Adrenal gland (tissue), 12 donors: ENCODE results near the gene PAX5. TPM values are rescaled to one million over a fixed set of nuclear protein-coding genes. Genes with fewer than 3 reads are reported as not detected.

ENCODE experiments used
- DNase-seq, 7 donors: peaks; one replicate each; pipeline ENCODE4 v3.0.0-alpha.2; 2019 to 2020
- H3K27ac ChIP-seq, 5 donors: fragments of 200-600 bp; sonication (generic) in 4 of 5; 1 replicate in 3 of 5; 2 replicates in 2 of 5; pipeline versions ENCODE4 v1.5.1 to v1.8.0; 2016 to 2020; ENCODE audit warnings: mild to moderate bottlenecking in 1 of 5
- H3K27me3 ChIP-seq: fragments of 200-600 bp; 2 replicates; pipeline ENCODE4 v1.8.0; 2021
- H3K36me3 ChIP-seq, 2 donors: fragments of 200-600 bp; replicated peaks in 1 of 2; 1 replicate in 1 of 2; 2 replicates in 1 of 2; pipeline versions ENCODE4 v1.5.1 to v1.8.0; 2018 to 2022
- H3K4me1 ChIP-seq, 2 donors: fragments of 200-600 bp; replicated peaks in 1 of 2; 1 replicate in 1 of 2; 2 replicates in 1 of 2; pipeline versions ENCODE4 v1.5.1 to v1.8.0; 2018 to 2021
- H3K4me3 ChIP-seq, 4 donors: fragments of 200-600 bp; sonication (generic) in 3 of 4; one replicate each; pipeline ENCODE4 v1.5.1; 2016 to 2018
- H3K9me3 ChIP-seq, 3 donors: fragments of 200-600 bp; sonication (generic) in 1 of 3; replicated peaks in 1 of 3; 1 replicate in 2 of 3; 2 replicates in 1 of 3; pipeline versions ENCODE4 v1.5.1 to v1.8.0; 2016 to 2021
- POLR2A ChIP-seq, 2 donors: fragments of 450-650 bp; IDR thresholded peaks; one replicate each; pipeline ENCODE4 v1.6.1; 2017; ENCODE audit warnings: antibody characterized with exemption in 2 of 2, mild to moderate bottlenecking in 2 of 2, moderate library complexity in 1 of 2
- WGBS, 4 donors: extraction: QIAGEN DNeasy Blood & Tissue Kit in 2 of 4; methylation state at CpG; one replicate each; pipeline versions ENCODE4 v1.1.5 to v1.1.7; 2013 to 2017; 5-methylcytosine and 5-hydroxymethylcytosine counted together
- intact Hi-C, 2 donors: fragments of 100-400 bp; cut with DNase I; formaldehyde crosslinking; loops; one replicate each; pipeline versions ENCODE4 v1.14.1 to v1.15.0; 2022 to 2023
- polyA plus RNA-seq, 3 donors: library from polyadenylated mRNA; stranded (reverse); fragments of 200-250 nt in 2 of 3; fragments of 350-450 nt in 1 of 3; fragmentation: Illumina TruSeq in 1 of 3; extraction: RNeasy Lipid Tissue Mini Kit (QIAGEN cat#74804) in 1 of 3; gene quantifications; one replicate each; pipeline ENCODE4 v1.2.3, GENCODE V29; 2013 to 2014
- total RNA-seq, 9 donors: library from RNA; depleted of rRNA in 4 of 9; stranded (reverse); fragments of >200 nt in 4 of 9; fragments of 120-200 nt in 1 of 9; fragmentation: NEBNext Ultra II Directional in 1 of 9; extraction: Animal tissue kit (Norgen Biotek cat#: 25700) in 1 of 9; gene quantifications; one replicate each; pipeline versions ENCODE4 v1.1.0 to v1.2.4, GENCODE V29; 2013 to 2023
- TF ChIP-seq, protein P1 (sequence below), 6 experiments: fragments of 450-650 bp in 4 of 6; fragments of 200-600 bp in 2 of 6; sonication (generic) in 1 of 6; IDR thresholded peaks; 1 replicate in 5 of 6; 2 replicates in 1 of 6; pipeline versions ENCODE4 v1.5.1 to v1.8.0; 2016 to 2021; ENCODE audit warnings: antibody characterized with exemption in 6 of 6, mild to moderate bottlenecking in 2 of 6, moderate library complexity in 1 of 6
- donor health status: healthy with polysubstance abuse.
- donor health status: Bipolar disorder and iron deficiency.
- donor health status: DM: yes; HTN: yes; CAD: no.
- donor health status: DM: no; HTN: no; CAD: no.
- donor health status: DM: no; HTN: no; CAD: no.
- donor health status: DM: yes; HTN: yes; CAD: no.

The PAX5 gene
- total and polyA plus RNA-seq, 12 donors: under 0.01 to 0.22 (median 0.09) TPM; not detected in 6

DNA sequence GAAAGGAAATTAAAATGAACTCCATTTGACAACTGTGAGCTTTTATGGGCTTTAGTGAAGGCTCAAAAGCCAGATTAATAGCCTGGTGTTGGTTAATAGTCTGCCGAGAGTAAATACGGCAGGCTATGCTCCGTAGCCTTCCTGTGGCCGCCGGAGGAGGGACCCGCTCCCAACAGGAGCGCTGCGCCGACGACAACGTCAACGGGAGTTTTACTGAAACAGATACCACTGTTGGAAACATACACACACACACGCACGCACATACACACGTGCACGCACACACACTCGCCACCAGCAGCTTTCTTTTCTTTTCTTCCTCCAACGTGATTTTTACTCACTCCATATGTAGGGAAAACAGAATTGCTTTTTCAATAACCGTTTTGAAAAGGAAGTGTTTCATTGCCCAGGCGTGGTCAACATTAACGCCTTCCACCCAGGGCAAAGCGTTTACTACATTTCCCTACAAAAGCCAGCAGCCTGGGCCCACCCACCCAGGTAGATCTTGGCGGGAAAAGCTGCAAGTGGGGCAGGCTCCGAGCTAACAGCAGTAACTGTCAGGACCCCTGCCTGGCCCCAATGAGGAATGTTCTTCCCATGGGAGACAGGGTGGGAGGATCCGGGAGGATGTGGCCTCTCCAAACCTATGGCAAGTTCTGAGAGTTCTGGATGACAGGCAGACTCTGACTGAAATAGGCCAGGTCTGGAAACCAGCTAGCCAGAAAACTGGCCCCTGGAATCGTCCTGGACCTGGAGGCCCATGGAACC, 72.3 kb downstream of the PAX5 start:
- Histone ChIP-seq H3K27me3 (peaks cover 6% of the 10 kb centered on the region), H3K36me3 (no peaks in the 10 kb centered on the region), H3K9me3 (no peaks in the 10 kb centered on the region), H3K4me3 (no peak overlapping the region), H3K4me1 (no peaks in the 10 kb centered on the region), H3K27ac (no peak overlapping the region)
- DNase-seq: peak in 1 of 7 donors; percentile 51
- TF ChIP-seq POLR2A (IDR thresholded peaks at IDR 0.05): no peak
- TF ChIP-seq, protein P1, sequence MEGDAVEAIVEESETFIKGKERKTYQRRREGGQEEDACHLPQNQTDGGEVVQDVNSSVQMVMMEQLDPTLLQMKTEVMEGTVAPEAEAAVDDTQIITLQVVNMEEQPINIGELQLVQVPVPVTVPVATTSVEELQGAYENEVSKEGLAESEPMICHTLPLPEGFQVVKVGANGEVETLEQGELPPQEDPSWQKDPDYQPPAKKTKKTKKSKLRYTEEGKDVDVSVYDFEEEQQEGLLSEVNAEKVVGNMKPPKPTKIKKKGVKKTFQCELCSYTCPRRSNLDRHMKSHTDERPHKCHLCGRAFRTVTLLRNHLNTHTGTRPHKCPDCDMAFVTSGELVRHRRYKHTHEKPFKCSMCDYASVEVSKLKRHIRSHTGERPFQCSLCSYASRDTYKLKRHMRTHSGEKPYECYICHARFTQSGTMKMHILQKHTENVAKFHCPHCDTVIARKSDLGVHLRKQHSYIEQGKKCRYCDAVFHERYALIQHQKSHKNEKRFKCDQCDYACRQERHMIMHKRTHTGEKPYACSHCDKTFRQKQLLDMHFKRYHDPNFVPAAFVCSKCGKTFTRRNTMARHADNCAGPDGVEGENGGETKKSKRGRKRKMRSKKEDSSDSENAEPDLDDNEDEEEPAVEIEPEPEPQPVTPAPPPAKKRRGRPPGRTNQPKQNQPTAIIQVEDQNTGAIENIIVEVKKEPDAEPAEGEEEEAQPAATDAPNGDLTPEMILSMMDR (IDR thresholded peaks at IDR 0.05): no peak
- intact Hi-C loops: no loop called here
- WGBS, 4 donors: 31 to 53% (median 45%) methylated on average over 26 of the region's 26 CpGs

DNA sequence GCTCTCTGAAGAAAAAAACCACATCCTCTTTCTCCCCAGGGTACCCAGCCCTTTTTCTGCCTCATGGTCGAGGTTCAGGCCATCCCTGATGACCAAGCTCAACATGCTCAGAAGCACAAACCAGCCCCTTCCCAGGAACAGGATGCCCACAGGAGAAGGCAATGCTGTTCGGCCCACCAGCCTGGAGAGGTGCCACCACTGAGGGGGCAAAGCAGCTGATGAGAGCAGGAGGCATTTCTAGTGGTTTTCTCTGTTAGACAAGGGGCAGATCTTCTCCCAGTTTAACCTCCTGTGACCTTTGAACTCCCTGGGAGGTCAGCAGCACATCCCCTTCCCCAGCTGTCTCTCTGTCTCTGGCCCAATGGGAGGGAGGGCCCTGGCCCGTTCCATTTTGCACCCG, 73.0 kb downstream of the PAX5 start:
- Histone ChIP-seq H3K9me3 (no peaks in the 10 kb centered on the region), H3K36me3 (no peaks in the 10 kb centered on the region), H3K27ac (no peak overlapping the region), H3K27me3 (peaks cover 6% of the 10 kb centered on the region), H3K4me3 (no peak overlapping the region), H3K4me1 (no peaks in the 10 kb centered on the region)
- WGBS, 4 donors: 56 to 67% (median 61%) methylated on average over 4 of the region's 4 CpGs
- DNase-seq: peak in 1 of 7 donors; percentile 42
- TF ChIP-seq, protein P1 (IDR thresholded peaks at IDR 0.05): no peak
- TF ChIP-seq POLR2A (IDR thresholded peaks at IDR 0.05): no peak
- intact Hi-C loops: no loop called here

DNA sequence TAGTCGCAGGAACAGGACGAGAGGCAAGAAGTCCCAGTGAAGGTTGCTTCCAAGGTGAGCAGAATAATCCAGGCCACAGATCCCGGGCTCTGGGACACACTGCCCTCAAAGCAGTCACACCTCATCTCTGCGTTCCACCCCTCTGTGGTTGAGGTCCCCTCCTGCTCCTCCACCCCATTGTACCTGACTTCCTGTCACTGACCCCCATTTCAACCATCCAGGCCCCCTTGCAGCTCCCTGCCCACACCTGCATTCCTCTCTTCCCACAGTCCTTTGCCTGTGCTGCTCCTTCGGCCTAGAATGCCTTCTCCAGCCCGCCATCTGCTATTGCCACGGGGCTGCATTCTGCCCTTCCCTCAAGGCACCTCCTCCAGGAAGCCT, 73.5 kb downstream of the PAX5 start:
- Histone ChIP-seq H3K27ac (no peak overlapping the region), H3K4me1 (no peaks in the 10 kb centered on the region), H3K4me3 (no peak overlapping the region), H3K9me3 (no peaks in the 10 kb centered on the region), H3K27me3 (peaks cover 6% of the 10 kb centered on the region), H3K36me3 (no peaks in the 10 kb centered on the region)
- intact Hi-C loops: no loop called here
- peak in 1 of 7 donors; percentile 0 for DNase-seq
- TF ChIP-seq POLR2A (IDR thresholded peaks at IDR 0.05): no peak
- TF ChIP-seq, protein P1 (IDR thresholded peaks at IDR 0.05): no peak
- WGBS, 4 donors: 90 to 96% (median 91%) methylated on average over 7 of the region's 7 CpGs

DNA sequence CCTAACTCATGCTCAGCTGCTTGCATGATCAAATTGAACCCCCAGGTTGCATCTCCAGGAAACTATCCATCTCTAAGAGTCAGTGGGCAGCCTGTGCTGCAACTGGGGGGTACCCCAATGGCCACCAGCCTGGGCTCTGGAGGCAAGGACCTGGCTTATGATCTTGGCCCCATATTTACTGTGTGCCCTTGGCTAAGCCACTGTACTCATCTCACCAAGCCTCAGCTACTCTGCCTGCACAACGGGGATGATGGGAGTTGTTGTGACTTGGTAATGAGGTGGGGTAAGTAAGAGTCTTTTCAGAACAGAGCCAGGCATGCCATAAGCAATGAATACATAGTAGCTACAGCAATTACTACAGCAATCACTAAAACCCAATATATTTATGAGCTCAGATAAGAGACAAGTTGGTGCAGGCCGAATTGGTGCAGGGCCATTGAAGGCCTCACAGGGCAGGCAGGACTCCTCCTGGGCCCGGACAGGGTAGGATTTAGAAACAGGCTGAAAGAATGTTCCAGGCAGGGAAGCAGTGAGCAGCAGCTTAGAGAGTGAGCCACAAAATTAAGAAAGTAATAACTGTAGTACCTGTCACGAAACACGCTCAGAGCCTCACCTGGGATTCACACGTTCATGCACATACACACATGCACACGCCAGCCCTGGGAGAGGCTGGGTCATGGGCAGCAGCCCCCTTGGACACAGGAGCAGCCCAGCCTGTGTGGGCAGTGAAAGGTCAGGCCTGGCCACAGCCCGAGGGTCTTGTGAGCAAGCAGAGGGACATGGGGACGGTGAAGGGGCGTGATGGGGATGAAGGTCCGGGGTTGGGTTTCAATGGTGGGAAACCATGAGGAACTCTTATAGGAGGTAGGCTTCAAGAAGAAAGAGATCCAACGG, 74.1 kb downstream of the PAX5 start:
- Histone ChIP-seq H3K27me3 (peaks cover 6% of the 10 kb centered on the region), H3K36me3 (no peaks in the 10 kb centered on the region), H3K4me3 (no peak overlapping the region), H3K27ac (no peak overlapping the region), H3K9me3 (no peaks in the 10 kb centered on the region), H3K4me1 (no peaks in the 10 kb centered on the region)
- TF ChIP-seq, protein P1 (IDR thresholded peaks at IDR 0.05): no peak
- no peak for TF ChIP-seq POLR2A (IDR thresholded peaks at IDR 0.05)
- 87 to 92% (median 90%) methylated on average over 8 to 12 of the region's 12 CpGs for WGBS, 4 donors
- intact Hi-C loops: no loop called here
- peak in 1 of 7 donors; percentile 27 for DNase-seq
